Lower leg skin (tissue), 3 donors: Measurements from ENCODE around the gene DIP2C.

Source experiments
- POLR2A ChIP-seq, 2 donors: fragments of 450-650 bp; IDR thresholded peaks; one replicate each; pipeline ENCODE4 v1.6.1; 2016 to 2017; ENCODE audit warnings: antibody characterized with exemption in 2 of 2, mild to moderate bottlenecking in 1 of 2, moderate library complexity in 1 of 2
- TF ChIP-seq, protein P1 (sequence below), 3 donors: fragments of 450-650 bp; IDR thresholded peaks; one replicate each; pipeline ENCODE4 v1.5.1; 2016; ENCODE audit warnings: antibody characterized with exemption in 3 of 3, mild to moderate bottlenecking in 3 of 3, moderate library complexity in 2 of 3

DNA sequence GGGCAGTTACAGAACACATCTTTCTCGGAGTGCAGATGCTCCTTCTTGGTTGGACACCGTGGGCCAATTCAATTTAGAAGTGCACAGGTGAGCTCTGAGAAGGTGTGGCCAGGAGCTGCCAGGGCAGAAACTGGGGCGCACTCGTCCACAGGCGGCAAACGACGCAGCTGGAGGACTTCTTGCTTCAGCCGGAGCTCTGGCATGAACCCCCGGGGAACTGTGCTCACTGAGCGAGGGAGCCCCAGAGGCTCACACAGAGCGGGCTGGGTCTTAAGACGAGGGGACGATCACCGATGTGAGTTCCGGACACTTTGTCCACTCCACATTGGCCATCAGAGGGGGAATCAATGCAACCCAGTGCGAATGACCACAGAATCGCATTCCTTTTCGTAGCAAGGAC is 413.8 kb downstream of the DIP2C start:
- TF ChIP-seq, protein P1, sequence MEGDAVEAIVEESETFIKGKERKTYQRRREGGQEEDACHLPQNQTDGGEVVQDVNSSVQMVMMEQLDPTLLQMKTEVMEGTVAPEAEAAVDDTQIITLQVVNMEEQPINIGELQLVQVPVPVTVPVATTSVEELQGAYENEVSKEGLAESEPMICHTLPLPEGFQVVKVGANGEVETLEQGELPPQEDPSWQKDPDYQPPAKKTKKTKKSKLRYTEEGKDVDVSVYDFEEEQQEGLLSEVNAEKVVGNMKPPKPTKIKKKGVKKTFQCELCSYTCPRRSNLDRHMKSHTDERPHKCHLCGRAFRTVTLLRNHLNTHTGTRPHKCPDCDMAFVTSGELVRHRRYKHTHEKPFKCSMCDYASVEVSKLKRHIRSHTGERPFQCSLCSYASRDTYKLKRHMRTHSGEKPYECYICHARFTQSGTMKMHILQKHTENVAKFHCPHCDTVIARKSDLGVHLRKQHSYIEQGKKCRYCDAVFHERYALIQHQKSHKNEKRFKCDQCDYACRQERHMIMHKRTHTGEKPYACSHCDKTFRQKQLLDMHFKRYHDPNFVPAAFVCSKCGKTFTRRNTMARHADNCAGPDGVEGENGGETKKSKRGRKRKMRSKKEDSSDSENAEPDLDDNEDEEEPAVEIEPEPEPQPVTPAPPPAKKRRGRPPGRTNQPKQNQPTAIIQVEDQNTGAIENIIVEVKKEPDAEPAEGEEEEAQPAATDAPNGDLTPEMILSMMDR (IDR thresholded peaks at IDR 0.05), result no peak
- no peak for TF ChIP-seq POLR2A (IDR thresholded peaks at IDR 0.05)
